K562 (cell line): ENCODE results near the gene PRKAR1B. TPM values are rescaled to one million over a fixed set of nuclear protein-coding genes. Genes with fewer than 3 reads are reported as not detected.
A peak's percentile ranks its signal among the peaks of the same experiment; 100 is the strongest.

ENCODE experiments used
- IFI16 ChIP-seq: fragments of 250-450 bp; sonication (Bioruptor Pico); IDR thresholded peaks from 2 replicates; pipeline ENCODE4 v2.1.2; 2022; ENCODE audit warnings: mild to moderate bottlenecking, inconsistent platforms
- NEUROD1 ChIP-seq: fragments of 150-350 bp; IDR thresholded peaks from 2 replicates; pipeline ENCODE4 v1.6.1; 2014; ENCODE audit warnings: borderline replicate concordance, low read length, low read depth; ENCODE audit not compliant: partially characterized antibody
- POLR2A ChIP-seq: fragments of 450-650 bp; conservative IDR thresholded peaks from 2 replicates; pipeline ENCODE4 v1.6.1; 2016
- RBM34 ChIP-seq: fragments of 200-400 bp; formaldehyde crosslinking; IDR thresholded peaks from 2 replicates; pipeline ENCODE4 v1.6.1; 2018; ENCODE audit warnings: low read length, borderline replicate concordance; ENCODE audit not compliant: insufficient read depth
- SMARCA5 ChIP-seq: fragments of 450-650 bp; IDR thresholded peaks from 2 replicates; pipeline ENCODE4 v1.6.1; 2016
- TGIF2 ChIP-seq: sonication (generic); formaldehyde crosslinking; IDR thresholded peaks from 2 replicates; pipeline ENCODE4 v1.8.1; 2022; ENCODE audit warnings: mild to moderate bottlenecking, missing genetic modification reagents, moderate library complexity
- XRCC3 ChIP-seq: fragments of 450-650 bp; IDR thresholded peaks from 2 replicates; pipeline ENCODE4 v1.6.1; 2017; ENCODE audit warnings: mild to moderate bottlenecking, moderate library complexity
- XRCC5 ChIP-seq: fragments of 200-400 bp; formaldehyde crosslinking; IDR thresholded peaks from 2 replicates; pipeline ENCODE4 v1.6.1; 2017; ENCODE audit warnings: low read depth, mild to moderate bottlenecking, low read length
- ZNF217 ChIP-seq: sonication (generic); formaldehyde crosslinking; IDR thresholded peaks from 2 replicates; pipeline ENCODE4 v1.8.0; 2022; ENCODE audit warnings: mild to moderate bottlenecking, missing genetic modification reagents
- polyA plus RNA-seq, 8 experiments: library from polyadenylated mRNA; depleted of rRNA in 4 of 8; stranded (reverse) in 5 of 8; unstranded in 3 of 8; fragments of >200 nt; fragmentation: Nextera tagmentation in 2 of 8; fragmentation: Illumina TruSeq in 1 of 8; extraction: Ambion mirVana in 2 of 8; extraction: Trizol in 1 of 8; gene quantifications; 2 replicates each; pipeline versions ENCODE4 v1.2.1 to v1.2.3, GENCODE V29; 2011 to 2014; ENCODE audit warnings: inconsistent platforms in 1 of 8, missing spikeins in 1 of 8
- total RNA-seq, 7 experiments: library from RNA; depleted of rRNA in 6 of 7; stranded (reverse); fragments of >200 nt in 6 of 7; fragmentation: Illumina TruSeq in 2 of 7; extraction: Trizol in 2 of 7; gene quantifications; 2 replicates each; pipeline versions ENCODE4 v1.2.1 to v1.2.3, GENCODE V29; 2011 to 2021; ENCODE audit warnings: low replicate concordance in 1 of 7
- TF ChIP-seq, protein P1 (sequence below): fragments of 200-800 bp; sonication (Bioruptor generic); IDR thresholded peaks from 2 replicates; pipeline ENCODE4 v1.6.1; 2017; ENCODE audit warnings: missing genetic modification characterization, missing compliant biosample characterization
- TF ChIP-seq, protein P2 (sequence below): sonication (generic); formaldehyde crosslinking; IDR thresholded peaks from 2 replicates; pipeline ENCODE4 v1.8.0; 2022; ENCODE audit warnings: missing genetic modification reagents, mild to moderate bottlenecking, borderline replicate concordance
- TF ChIP-seq, protein P3 (sequence below): sonication (generic); formaldehyde crosslinking; IDR thresholded peaks from 2 replicates; pipeline ENCODE4 v1.8.1; 2023; ENCODE audit warnings: missing genetic modification reagents, mild to moderate bottlenecking, borderline replicate concordance

PRKAR1B gene
- total and polyA plus RNA-seq, 9 of the 15 experiments (the other 6 are each of a cell fraction or from before 2014, with no cell fraction given): 0.99 to 30.5 (median 12.7) TPM

DNA sequence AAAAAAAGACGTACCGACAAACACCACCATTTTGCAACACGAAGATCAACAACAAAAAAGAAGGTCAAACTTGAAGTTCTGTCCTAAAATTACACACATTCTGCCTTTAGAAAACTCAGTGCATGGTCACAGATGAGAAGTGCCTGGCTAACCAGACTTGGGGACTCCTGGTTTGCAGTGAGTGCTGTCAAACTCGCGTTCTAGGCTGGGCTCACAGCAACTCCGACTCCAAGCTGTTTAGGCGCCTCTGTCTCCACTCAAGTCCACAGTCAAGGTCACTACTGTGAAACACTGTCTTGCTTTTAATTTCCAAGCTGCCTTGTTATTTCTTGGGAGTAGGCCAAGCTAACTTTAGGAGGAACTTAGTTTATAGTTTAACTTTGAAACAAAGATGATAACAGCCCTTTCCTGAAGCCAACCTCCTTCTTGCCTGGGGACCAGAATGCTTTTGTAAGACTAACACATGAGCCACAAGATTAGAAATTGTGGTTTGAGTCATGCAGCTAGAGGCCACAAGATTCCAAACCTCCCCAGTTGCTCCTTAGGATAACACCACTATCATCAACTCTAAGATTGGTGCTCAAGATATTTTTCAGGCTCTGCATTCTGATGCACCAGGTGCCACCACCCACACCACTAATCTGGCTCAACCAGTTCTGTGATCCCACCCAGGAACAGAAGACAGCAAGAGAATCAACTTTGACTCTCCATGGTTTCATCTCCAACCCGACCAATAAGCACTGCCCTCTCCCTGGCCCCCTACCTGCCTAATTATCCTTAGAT lies 1.7 kb downstream of the PRKAR1B start (continued):
- TF ChIP-seq ZNF217 (CRISPR knock-in tag): no peak
- TF ChIP-seq, protein P1, sequence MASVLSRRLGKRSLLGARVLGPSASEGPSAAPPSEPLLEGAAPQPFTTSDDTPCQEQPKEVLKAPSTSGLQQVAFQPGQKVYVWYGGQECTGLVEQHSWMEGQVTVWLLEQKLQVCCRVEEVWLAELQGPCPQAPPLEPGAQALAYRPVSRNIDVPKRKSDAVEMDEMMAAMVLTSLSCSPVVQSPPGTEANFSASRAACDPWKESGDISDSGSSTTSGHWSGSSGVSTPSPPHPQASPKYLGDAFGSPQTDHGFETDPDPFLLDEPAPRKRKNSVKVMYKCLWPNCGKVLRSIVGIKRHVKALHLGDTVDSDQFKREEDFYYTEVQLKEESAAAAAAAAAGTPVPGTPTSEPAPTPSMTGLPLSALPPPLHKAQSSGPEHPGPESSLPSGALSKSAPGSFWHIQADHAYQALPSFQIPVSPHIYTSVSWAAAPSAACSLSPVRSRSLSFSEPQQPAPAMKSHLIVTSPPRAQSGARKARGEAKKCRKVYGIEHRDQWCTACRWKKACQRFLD (CRISPR knock-in tag): peak; percentile 78
- no peak for TF ChIP-seq NEUROD1
- no peak for TF ChIP-seq SMARCA5
- TF ChIP-seq XRCC3: no peak
- TF ChIP-seq POLR2A: no peak
- no peak for TF ChIP-seq RBM34
- no peak for TF ChIP-seq TGIF2 (CRISPR knock-in tag)
- TF ChIP-seq, protein P2, sequence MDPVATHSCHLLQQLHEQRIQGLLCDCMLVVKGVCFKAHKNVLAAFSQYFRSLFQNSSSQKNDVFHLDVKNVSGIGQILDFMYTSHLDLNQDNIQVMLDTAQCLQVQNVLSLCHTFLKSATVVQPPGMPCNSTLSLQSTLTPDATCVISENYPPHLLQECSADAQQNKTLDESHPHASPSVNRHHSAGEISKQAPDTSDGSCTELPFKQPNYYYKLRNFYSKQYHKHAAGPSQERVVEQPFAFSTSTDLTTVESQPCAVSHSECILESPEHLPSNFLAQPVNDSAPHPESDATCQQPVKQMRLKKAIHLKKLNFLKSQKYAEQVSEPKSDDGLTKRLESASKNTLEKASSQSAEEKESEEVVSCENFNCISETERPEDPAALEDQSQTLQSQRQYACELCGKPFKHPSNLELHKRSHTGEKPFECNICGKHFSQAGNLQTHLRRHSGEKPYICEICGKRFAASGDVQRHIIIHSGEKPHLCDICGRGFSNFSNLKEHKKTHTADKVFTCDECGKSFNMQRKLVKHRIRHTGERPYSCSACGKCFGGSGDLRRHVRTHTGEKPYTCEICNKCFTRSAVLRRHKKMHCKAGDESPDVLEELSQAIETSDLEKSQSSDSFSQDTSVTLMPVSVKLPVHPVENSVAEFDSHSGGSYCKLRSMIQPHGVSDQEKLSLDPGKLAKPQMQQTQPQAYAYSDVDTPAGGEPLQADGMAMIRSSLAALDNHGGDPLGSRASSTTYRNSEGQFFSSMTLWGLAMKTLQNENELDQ (CRISPR knock-in tag): no peak
- TF ChIP-seq IFI16 (CRISPR knock-in tag): no peak
- no peak for TF ChIP-seq XRCC5
- TF ChIP-seq, protein P3, sequence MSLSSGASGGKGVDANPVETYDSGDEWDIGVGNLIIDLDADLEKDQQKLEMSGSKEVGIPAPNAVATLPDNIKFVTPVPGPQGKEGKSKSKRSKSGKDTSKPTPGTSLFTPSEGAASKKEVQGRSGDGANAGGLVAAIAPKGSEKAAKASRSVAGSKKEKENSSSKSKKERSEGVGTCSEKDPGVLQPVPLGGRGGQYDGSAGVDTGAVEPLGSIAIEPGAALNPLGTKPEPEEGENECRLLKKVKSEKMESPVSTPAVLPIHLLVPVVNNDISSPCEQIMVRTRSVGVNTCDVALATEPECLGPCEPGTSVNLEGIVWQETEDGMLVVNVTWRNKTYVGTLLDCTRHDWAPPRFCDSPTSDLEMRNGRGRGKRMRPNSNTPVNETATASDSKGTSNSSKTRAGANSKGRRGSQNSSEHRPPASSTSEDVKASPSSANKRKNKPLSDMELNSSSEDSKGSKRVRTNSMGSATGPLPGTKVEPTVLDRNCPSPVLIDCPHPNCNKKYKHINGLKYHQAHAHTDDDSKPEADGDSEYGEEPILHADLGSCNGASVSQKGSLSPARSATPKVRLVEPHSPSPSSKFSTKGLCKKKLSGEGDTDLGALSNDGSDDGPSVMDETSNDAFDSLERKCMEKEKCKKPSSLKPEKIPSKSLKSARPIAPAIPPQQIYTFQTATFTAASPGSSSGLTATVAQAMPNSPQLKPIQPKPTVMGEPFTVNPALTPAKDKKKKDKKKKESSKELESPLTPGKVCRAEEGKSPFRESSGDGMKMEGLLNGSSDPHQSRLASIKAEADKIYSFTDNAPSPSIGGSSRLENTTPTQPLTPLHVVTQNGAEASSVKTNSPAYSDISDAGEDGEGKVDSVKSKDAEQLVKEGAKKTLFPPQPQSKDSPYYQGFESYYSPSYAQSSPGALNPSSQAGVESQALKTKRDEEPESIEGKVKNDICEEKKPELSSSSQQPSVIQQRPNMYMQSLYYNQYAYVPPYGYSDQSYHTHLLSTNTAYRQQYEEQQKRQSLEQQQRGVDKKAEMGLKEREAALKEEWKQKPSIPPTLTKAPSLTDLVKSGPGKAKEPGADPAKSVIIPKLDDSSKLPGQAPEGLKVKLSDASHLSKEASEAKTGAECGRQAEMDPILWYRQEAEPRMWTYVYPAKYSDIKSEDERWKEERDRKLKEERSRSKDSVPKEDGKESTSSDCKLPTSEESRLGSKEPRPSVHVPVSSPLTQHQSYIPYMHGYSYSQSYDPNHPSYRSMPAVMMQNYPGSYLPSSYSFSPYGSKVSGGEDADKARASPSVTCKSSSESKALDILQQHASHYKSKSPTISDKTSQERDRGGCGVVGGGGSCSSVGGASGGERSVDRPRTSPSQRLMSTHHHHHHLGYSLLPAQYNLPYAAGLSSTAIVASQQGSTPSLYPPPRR (CRISPR knock-in tag): peak; percentile 74; the same call in 1 of the 2 replicates
